A673 (cell line): ENCODE measurements around the gene CEBPE. TPM values are rescaled to one million over a fixed set of nuclear protein-coding genes. Genes with fewer than 3 reads are reported as not detected.

Source experiments
- BruUV-seq: library from RNA; stranded (reverse); fragments of 400-500 nt; replicated peaks from 2 replicates; lab custom pipeline; 2021; lab: Mats Ljungman, UMichigan
- CTCF ChIA-PET: fragments of 300-600 bp; sonication (Branson Sonifier 250); formaldehyde crosslinking; loops from one replicate; lab custom pipeline; 2022; ENCODE audit warnings: antibody characterized with exemption; lab: Charles Lee
- POLR2A ChIA-PET: fragments of 300-600 bp; sonication (Branson Sonifier 250); formaldehyde crosslinking; loops from one replicate; lab custom pipeline; 2022; ENCODE audit warnings: antibody characterized with exemption; ENCODE audit not compliant: low non-redundant PET; lab: Charles Lee
- DNase-seq: peaks from one replicate; pipeline ENCODE4 v3.0.0-alpha.2; 2015; ENCODE audit warnings: low spot score
- H3K27ac ChIP-seq: fragments of 200-600 bp; sonication (generic); 2 replicates; pipeline ENCODE4 v1.5.1; 2016; ENCODE audit warnings: mixed run types, low read depth, mild to moderate bottlenecking, mixed read lengths, antibody characterized with exemption, low read length; ENCODE audit not compliant: poor library complexity, severe bottlenecking
- H3K27me3 ChIP-seq: fragments of 200-600 bp; sonication (generic); replicated peaks from 2 replicates; pipeline ENCODE4 v1.6.1; 2017; ENCODE audit warnings: mixed run types, low read depth, mild to moderate bottlenecking, mixed read lengths, antibody characterized with exemption, low read length; ENCODE audit not compliant: insufficient read depth, poor library complexity
- H3K36me3 ChIP-seq: fragments of 200-600 bp; sonication (generic); 2 replicates; pipeline ENCODE4 v1.6.1; 2016; ENCODE audit warnings: mixed run types, mild to moderate bottlenecking, mixed read lengths, antibody characterized with exemption, low read length; ENCODE audit not compliant: insufficient read depth, poor library complexity, severe bottlenecking
- H3K4me1 ChIP-seq: fragments of 200-600 bp; sonication (generic); 2 replicates; pipeline ENCODE4 v1.6.1; 2017; ENCODE audit warnings: mixed run types, mild to moderate bottlenecking, mixed read lengths, antibody characterized with exemption, low read length; ENCODE audit not compliant: insufficient read depth, poor library complexity, severe bottlenecking
- H3K4me3 ChIP-seq: fragments of 200-600 bp; sonication (generic); 2 replicates; pipeline ENCODE4 v1.5.1; 2016; ENCODE audit warnings: low read depth, mixed run types, mild to moderate bottlenecking, mixed read lengths, low read length; ENCODE audit not compliant: poor library complexity, severe bottlenecking
- H3K9me3 ChIP-seq: fragments of 200-600 bp; sonication (generic); 2 replicates; pipeline ENCODE4 v1.6.1; 2016; ENCODE audit warnings: mixed run types, low read depth, mild to moderate bottlenecking, mixed read lengths, antibody characterized with exemption, low read length; ENCODE audit not compliant: poor library complexity, severe bottlenecking
- CTCF ChIP-seq: fragments of 300-800, 200-600 bp; sonication (generic); conservative IDR thresholded peaks from 2 replicates; pipeline ENCODE4 v1.5.1; 2017; ENCODE audit warnings: low read depth, mild to moderate bottlenecking, antibody characterized with exemption, low read length, moderate library complexity, mixed read lengths
- EZH2 ChIP-seq: fragments of 200-600 bp; sonication (generic); IDR thresholded peaks from 2 replicates; pipeline ENCODE4 v1.6.1; 2017; ENCODE audit warnings: borderline replicate concordance, low read depth, mild to moderate bottlenecking, mixed read lengths, antibody characterized with exemption, low read length; ENCODE audit not compliant: poor library complexity, severe bottlenecking
- intact Hi-C: fragments of 100-400 bp; cut with micrococcal nuclease; formaldehyde crosslinking; loops from one replicate; pipeline ENCODE4 v1.10.0; 2022; ENCODE audit not compliant: unreplicated experiment
- total RNA-seq: library from RNA; stranded (reverse); gene quantifications from 2 replicates; pipeline ENCODE4 v1.2.3, GENCODE V29; 2021

Gene CEBPE
- total RNA-seq, 1 experiment from 2014 or later, result not detected

GRCh38 chr14:23115039-23115731, 3.9 kb downstream of the CEBPE start:
- intact Hi-C loops, result no loop called here

DNA sequence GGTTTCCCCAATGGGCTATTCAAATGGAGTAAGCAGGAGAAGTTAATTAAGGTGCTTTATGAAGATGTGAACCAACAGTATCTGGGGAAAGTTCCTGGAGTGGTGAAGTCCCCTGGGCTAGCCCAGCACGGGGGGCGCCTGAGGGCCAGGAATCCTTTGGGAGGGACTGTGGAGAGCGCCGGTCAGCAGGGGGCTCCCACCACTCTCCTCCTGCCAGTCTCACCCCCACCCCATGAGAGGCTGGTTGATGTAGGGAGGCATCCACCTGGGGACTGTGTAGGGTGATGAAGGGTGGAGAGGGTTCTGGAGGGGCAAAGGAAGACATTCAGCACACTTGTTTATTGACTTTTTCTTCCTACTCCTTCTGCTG, 4.4 kb downstream of the CEBPE start:
- no peak for DNase-seq
- ChIA-PET POLR2A (no interaction called here), CTCF (no interaction called here)
- Histone ChIP-seq H3K27ac (no peak overlapping the region), H3K4me1 (no peaks in the 10 kb centered on the region), H3K4me3 (no peak overlapping the region), H3K9me3 (no peaks in the 10 kb centered on the region), H3K27me3 (peaks cover 13% of the 10 kb centered on the region), H3K36me3 (no peaks in the 10 kb centered on the region)
- intact Hi-C loops, result no loop called here
- no peak for TF ChIP-seq EZH2
- no peak for TF ChIP-seq CTCF
- no TSS peak for BruUV-seq

More at GRCh38 chr14:23115039-23115731, 3.9 kb downstream of the CEBPE start:
- H3K9me3 ChIP-seq, result no peaks in the 10 kb centered on the region
- ChIA-PET POLR2A (no interaction called here), CTCF (no interaction called here)
- no peak overlapping the region for H3K27ac ChIP-seq
- H3K4me3 ChIP-seq, result no peak overlapping the region
- no peaks in the 10 kb centered on the region for H3K4me1 ChIP-seq
- H3K27me3 ChIP-seq, result peaks cover 13% of the 10 kb centered on the region
- DNase-seq, result peak; percentile 32
- BruUV-seq, result no TSS peak
- no peak for TF ChIP-seq CTCF
- no peak for TF ChIP-seq EZH2
- no peaks in the 10 kb centered on the region for H3K36me3 ChIP-seq

GRCh38 chr14:23114120-23114458, 5.0 kb downstream of the CEBPE start:
- intact Hi-C loops, result no loop called here
- peaks cover 13% of the 10 kb centered on the region for H3K27me3 ChIP-seq
- POLR2A ChIA-PET, result no interaction called here
- H3K9me3 ChIP-seq, result no peaks in the 10 kb centered on the region
- H3K4me1 ChIP-seq, result no peaks in the 10 kb centered on the region
- no peak for TF ChIP-seq EZH2
- TF ChIP-seq CTCF, result no peak
- no peak overlapping the region for H3K4me3 ChIP-seq
- no TSS peak for BruUV-seq
- no peak overlapping the region for H3K27ac ChIP-seq
- DNase-seq, result no peak
- CTCF ChIA-PET, result no interaction called here
- H3K36me3 ChIP-seq, result no peaks in the 10 kb centered on the region
